SK-N-SH treated with all-trans-retinoic acid at 6 μM for 48 hours (cell line): ENCODE results near the gene ATP6V0D1.

ENCODE experiments used
- ATAC-seq: fragments of 200-7000 bp; cut with Tn5 transposase; 3 replicates; pipeline ENCODE4 v1.9.1; 2020; ENCODE audit warnings: mild to moderate bottlenecking, moderate library complexity
- ARNTL ChIP-seq: fragments of 450-650 bp; formaldehyde crosslinking; IDR thresholded peaks from 2 replicates; pipeline ENCODE4 v1.5.0; 2020; ENCODE audit warnings: low read depth, mild to moderate bottlenecking, moderate library complexity, borderline replicate concordance
- BACH2 ChIP-seq: fragments of 250-450 bp; sonication (Bioruptor Pico); IDR thresholded peaks from 2 replicates; pipeline ENCODE4 v1.9.0; 2021; ENCODE audit warnings: mild to moderate bottlenecking, borderline replicate concordance
- CSDC2 ChIP-seq: fragments of 250-450 bp; sonication (Bioruptor Pico); IDR thresholded peaks from 2 replicates; pipeline ENCODE4 v1.5.0; 2020; ENCODE audit warnings: mild to moderate bottlenecking, moderate library complexity
- CSRNP3 ChIP-seq: fragments of 250-450 bp; sonication (Bioruptor Pico); IDR thresholded peaks from 2 replicates; pipeline ENCODE4 v1.5.1; 2021; ENCODE audit warnings: mild to moderate bottlenecking, moderate library complexity
- ESRRG ChIP-seq: fragments of 250-450 bp; sonication (Bioruptor Pico); IDR thresholded peaks from 2 replicates; pipeline ENCODE4 v1.6.1; 2021; ENCODE audit warnings: mild to moderate bottlenecking
- GLIS3 ChIP-seq: fragments of 250-450 bp; sonication (Bioruptor Pico); IDR thresholded peaks from 2 replicates; pipeline ENCODE4 v1.5.0; 2020; ENCODE audit warnings: mild to moderate bottlenecking, moderate library complexity
- ISL1 ChIP-seq: fragments of 250-450 bp; sonication (Bioruptor Pico); IDR thresholded peaks from 2 replicates; pipeline ENCODE4 v2.1.2; 2022; ENCODE audit warnings: mild to moderate bottlenecking, moderate library complexity
- OSR1 ChIP-seq: fragments of 250-450 bp; sonication (Bioruptor Pico); IDR thresholded peaks from 2 replicates; pipeline ENCODE4 v1.8.0; 2022; ENCODE audit warnings: moderate library complexity, mild to moderate bottlenecking, inconsistent platforms
- PATZ1 ChIP-seq: fragments of 250-450 bp; sonication (Bioruptor Pico); IDR thresholded peaks from 2 replicates; pipeline ENCODE4 v1.8.0; 2020; ENCODE audit warnings: mild to moderate bottlenecking, moderate library complexity, borderline replicate concordance
- POU6F1 ChIP-seq: fragments of 250-450 bp; sonication (Bioruptor Pico); IDR thresholded peaks from 2 replicates; pipeline ENCODE4 v1.8.0; 2021; ENCODE audit warnings: low read depth, mild to moderate bottlenecking, moderate library complexity, borderline replicate concordance
- PPARA ChIP-seq: fragments of 250-450 bp; sonication (Bioruptor Pico); IDR thresholded peaks from 2 replicates; pipeline ENCODE4 v1.5.0; 2020; ENCODE audit warnings: mild to moderate bottlenecking, borderline replicate concordance
- RARB ChIP-seq: fragments of 250-450 bp; sonication (Bioruptor Pico); IDR thresholded peaks from 2 replicates; pipeline ENCODE4 v1.8.0; 2021; ENCODE audit warnings: mild to moderate bottlenecking, moderate library complexity
- SNAI2 ChIP-seq: fragments of 250-450 bp; sonication (Bioruptor Pico); IDR thresholded peaks from 2 replicates; pipeline ENCODE4 v1.5.0; 2020; ENCODE audit warnings: mild to moderate bottlenecking, moderate library complexity
- TCF4 ChIP-seq: fragments of 250-450 bp; sonication (Bioruptor Pico); IDR thresholded peaks from 2 replicates; pipeline ENCODE4 v1.8.0; 2021; ENCODE audit warnings: mild to moderate bottlenecking, moderate library complexity, borderline replicate concordance
- TOX ChIP-seq: fragments of 250-450 bp; sonication (Bioruptor Pico); IDR thresholded peaks from 2 replicates; pipeline ENCODE4 v1.8.0; 2021; ENCODE audit warnings: mild to moderate bottlenecking, moderate library complexity, borderline replicate concordance
- ZC3H10 ChIP-seq: fragments of 250-450 bp; sonication (Bioruptor Pico); IDR thresholded peaks from 2 replicates; pipeline ENCODE4 v1.5.1; 2021; ENCODE audit warnings: mild to moderate bottlenecking, moderate library complexity
- ZFP3 ChIP-seq: fragments of 250-450 bp; sonication (Bioruptor Pico); IDR thresholded peaks from 2 replicates; pipeline ENCODE4 v1.5.0; 2020; ENCODE audit warnings: mild to moderate bottlenecking, moderate library complexity
- ZFP30 ChIP-seq: fragments of 450-650 bp; formaldehyde crosslinking; IDR thresholded peaks from 2 replicates; pipeline ENCODE4 v1.5.0; 2022; ENCODE audit warnings: mild to moderate bottlenecking, moderate library complexity
- ZNF565 ChIP-seq: fragments of 450-650 bp; formaldehyde crosslinking; conservative IDR thresholded peaks from 2 replicates; pipeline ENCODE4 v1.5.0; 2020; ENCODE audit warnings: low read depth, mild to moderate bottlenecking, moderate library complexity
- ZNF70 ChIP-seq: fragments of 450-650 bp; formaldehyde crosslinking; IDR thresholded peaks from 2 replicates; pipeline ENCODE4 v1.5.0; 2020; ENCODE audit warnings: mild to moderate bottlenecking, moderate library complexity
- ZNF8 ChIP-seq: fragments of 450-650 bp; formaldehyde crosslinking; IDR thresholded peaks from 2 replicates; pipeline ENCODE4 v1.5.0; 2020; ENCODE audit warnings: mild to moderate bottlenecking, moderate library complexity
- TF ChIP-seq, protein P1 (sequence below): fragments of 250-450 bp; sonication (Bioruptor Pico); IDR thresholded peaks from 2 replicates; pipeline ENCODE4 v1.5.0; 2020; ENCODE audit warnings: mild to moderate bottlenecking, moderate library complexity
- TF ChIP-seq, protein P2 (sequence below): fragments of 250-450 bp; sonication (Bioruptor Pico); IDR thresholded peaks from 2 replicates; pipeline ENCODE4 v1.5.1; 2020; ENCODE audit warnings: low read depth, mild to moderate bottlenecking, moderate library complexity

Gene ATP6V0D1

DNA sequence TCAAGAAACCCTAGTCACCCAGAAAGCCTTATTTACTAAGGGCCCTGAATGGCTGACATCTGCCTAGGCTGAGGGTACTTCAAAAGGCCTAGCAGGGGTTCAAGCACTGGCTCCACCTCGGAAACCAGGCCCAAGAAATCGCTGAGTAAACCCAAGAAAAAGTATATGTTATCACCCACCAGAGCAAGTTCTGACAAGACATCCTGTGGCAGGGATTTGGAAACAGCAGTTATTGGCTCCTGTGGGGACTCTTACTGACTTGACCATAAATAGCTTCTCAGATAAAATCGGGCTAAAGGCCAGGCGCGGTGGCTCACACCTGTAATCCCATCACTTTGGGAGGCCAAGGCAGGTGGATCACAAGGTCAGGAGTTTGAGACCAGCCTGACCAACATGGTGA lies 12.2 kb downstream of the ATP6V0D1 start:
- no peak for ATAC-seq
- TF ChIP-seq RARB (CRISPR knock-in tag) (no peak), BACH2 (CRISPR knock-in tag) (no peak), CSDC2 (CRISPR knock-in tag) (no peak), ZNF8 (CRISPR knock-in tag) (no peak), TCF4 (no peak), PATZ1 (no peak), GLIS3 (CRISPR knock-in tag) (no peak), CSRNP3 (CRISPR knock-in tag) (no peak), PPARA (CRISPR knock-in tag) (no peak), OSR1 (no peak), ZFP30 (CRISPR knock-in tag) (no peak), SNAI2 (no peak), ZNF565 (no peak), POU6F1 (CRISPR knock-in tag) (no peak), ARNTL (CRISPR knock-in tag) (no peak), ZFP3 (CRISPR knock-in tag) (no peak)
- TF ChIP-seq, protein P1, sequence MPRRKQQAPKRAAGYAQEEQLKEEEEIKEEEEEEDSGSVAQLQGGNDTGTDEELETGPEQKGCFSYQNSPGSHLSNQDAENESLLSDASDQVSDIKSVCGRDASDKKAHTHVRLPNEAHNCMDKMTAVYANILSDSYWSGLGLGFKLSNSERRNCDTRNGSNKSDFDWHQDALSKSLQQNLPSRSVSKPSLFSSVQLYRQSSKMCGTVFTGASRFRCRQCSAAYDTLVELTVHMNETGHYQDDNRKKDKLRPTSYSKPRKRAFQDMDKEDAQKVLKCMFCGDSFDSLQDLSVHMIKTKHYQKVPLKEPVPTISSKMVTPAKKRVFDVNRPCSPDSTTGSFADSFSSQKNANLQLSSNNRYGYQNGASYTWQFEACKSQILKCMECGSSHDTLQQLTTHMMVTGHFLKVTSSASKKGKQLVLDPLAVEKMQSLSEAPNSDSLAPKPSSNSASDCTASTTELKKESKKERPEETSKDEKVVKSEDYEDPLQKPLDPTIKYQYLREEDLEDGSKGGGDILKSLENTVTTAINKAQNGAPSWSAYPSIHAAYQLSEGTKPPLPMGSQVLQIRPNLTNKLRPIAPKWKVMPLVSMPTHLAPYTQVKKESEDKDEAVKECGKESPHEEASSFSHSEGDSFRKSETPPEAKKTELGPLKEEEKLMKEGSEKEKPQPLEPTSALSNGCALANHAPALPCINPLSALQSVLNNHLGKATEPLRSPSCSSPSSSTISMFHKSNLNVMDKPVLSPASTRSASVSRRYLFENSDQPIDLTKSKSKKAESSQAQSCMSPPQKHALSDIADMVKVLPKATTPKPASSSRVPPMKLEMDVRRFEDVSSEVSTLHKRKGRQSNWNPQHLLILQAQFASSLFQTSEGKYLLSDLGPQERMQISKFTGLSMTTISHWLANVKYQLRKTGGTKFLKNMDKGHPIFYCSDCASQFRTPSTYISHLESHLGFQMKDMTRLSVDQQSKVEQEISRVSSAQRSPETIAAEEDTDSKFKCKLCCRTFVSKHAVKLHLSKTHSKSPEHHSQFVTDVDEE (CRISPR knock-in tag) = no peak

- no peak for ATAC-seq
- TF ChIP-seq ZC3H10 (CRISPR knock-in tag) (no peak), TCF4 (no peak), CSDC2 (CRISPR knock-in tag) (no peak), TOX (CRISPR knock-in tag) (no peak), ZNF565 (no peak), ZNF70 (CRISPR knock-in tag) (no peak), ISL1 (CRISPR knock-in tag) (no peak), ZFP3 (CRISPR knock-in tag) (no peak), ARNTL (CRISPR knock-in tag) (no peak), RARB (CRISPR knock-in tag) (no peak), BACH2 (CRISPR knock-in tag) (no peak), ZNF8 (CRISPR knock-in tag) (no peak), ESRRG (CRISPR knock-in tag) (no peak)
Observed at GRCh38 chr16:67466581-67466980, 14.4 kb downstream of the ATP6V0D1 start.

DNA sequence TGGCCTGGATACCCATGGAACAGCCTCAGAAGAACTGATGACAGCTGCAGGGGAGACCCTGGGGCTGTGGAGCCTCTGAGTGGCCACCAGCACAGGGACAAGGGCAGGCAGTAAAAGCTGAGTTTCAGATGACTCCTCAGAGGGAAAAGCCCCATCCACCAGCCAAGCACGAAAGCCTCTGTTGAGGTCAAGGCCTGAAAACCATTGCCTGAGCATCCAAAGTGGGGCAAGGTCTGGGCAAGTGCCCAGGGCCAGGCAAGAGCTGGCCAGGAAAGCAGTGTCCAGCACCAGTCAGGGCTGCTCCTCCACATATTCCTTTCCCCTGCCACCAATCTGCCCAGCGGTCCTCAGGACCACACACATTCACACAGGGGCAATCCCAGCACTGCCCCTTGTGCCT lies 16.4 kb downstream of the ATP6V0D1 start:
- no peak for ATAC-seq
- no peak for TF ChIP-seq GLIS3 (CRISPR knock-in tag)
- no peak for TF ChIP-seq PPARA (CRISPR knock-in tag)

- TF ChIP-seq, protein P2, sequence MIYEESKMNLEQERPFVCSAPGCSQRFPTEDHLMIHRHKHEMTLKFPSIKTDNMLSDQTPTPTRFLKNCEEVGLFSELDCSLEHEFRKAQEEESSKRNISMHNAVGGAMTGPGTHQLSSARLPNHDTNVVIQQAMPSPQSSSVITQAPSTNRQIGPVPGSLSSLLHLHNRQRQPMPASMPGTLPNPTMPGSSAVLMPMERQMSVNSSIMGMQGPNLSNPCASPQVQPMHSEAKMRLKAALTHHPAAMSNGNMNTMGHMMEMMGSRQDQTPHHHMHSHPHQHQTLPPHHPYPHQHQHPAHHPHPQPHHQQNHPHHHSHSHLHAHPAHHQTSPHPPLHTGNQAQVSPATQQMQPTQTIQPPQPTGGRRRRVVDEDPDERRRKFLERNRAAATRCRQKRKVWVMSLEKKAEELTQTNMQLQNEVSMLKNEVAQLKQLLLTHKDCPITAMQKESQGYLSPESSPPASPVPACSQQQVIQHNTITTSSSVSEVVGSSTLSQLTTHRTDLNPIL (CRISPR knock-in tag) = no peak
- TF ChIP-seq ISL1 (CRISPR knock-in tag) (no peak), TCF4 (no peak), POU6F1 (CRISPR knock-in tag) (no peak), ZC3H10 (CRISPR knock-in tag) (no peak), ZNF70 (CRISPR knock-in tag) (no peak)
- TF ChIP-seq, protein P1 (CRISPR knock-in tag) = no peak
Observed at GRCh38 chr16:67463691-67464090, 17.3 kb downstream of the ATP6V0D1 start.

More at GRCh38 chr16:67463691-67464090, 17.3 kb downstream of the ATP6V0D1 start:
- ATAC-seq = no peak
